GM21390 (cell line): ENCODE data around the gene PON1.

Experiments used
- ATAC-seq: cut with Tn5 transposase; IDR thresholded peaks from one replicate; pipeline ENCODE4 v1.9.1; 2021; ENCODE audit not compliant: unreplicated experiment

Gene PON1

DNA sequence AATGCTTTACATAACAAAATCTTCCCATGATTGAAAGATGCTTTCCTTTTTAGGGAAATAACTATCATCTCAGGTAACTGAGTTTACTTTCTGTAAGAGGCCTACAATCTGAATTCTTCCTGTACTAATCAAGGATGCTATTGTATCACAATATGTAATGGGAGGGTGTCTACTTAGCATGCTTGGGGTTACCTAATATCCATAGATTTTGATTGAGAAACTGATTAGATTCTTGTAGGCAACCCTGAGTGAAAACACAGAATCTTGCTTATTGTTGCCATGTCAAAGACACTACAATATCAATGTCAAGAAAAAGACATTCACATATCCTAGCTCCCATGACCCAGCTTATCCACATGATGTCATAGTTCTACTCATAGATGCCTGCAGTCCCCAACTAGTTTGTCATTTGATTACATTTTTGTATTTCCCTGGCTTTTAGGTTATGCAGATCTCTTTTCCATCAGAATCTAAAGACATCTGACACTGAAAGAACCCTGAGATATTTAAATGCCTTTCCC, 62.4 kb downstream of the PON1 start:
- no peak for ATAC-seq

DNA sequence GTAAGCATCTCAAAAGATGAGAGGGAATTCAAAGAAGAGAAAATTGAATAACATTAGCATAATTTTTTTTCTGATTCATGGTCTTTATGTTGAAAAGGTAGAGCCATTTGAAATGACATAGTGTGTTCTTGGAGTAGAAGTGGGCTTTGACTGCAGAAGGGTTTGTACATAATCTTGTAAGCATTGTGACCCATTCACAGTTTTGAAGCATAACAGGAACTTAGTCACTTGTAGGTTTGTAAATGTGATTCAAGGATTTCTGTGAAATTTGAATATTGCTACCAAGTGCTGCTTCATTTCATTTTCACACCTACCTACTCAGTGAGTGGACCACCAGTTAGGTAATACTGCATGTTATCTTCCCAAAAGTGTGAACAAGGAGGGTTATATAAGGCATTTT, 68.6 kb downstream of the PON1 start:
- ATAC-seq: no peak

DNA sequence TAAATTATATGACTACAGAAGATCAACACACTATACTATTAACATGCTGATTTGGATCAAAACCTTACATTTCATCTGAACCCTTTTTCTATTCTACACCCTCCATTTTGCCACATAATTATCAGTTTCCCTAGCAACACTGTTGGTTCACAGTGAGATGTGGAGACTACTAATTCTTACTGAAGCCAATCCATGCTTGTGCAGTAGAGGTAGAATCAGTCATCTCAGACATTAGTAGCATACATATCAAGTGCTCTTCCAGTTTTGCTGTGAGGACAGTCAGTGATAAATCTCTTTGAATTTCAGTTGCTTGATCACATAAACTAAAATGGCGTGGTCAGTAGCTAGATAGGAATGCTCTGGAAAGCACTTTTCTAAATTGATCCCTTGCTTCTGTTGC, 70.3 kb downstream of the PON1 start:
- no peak for ATAC-seq

DNA sequence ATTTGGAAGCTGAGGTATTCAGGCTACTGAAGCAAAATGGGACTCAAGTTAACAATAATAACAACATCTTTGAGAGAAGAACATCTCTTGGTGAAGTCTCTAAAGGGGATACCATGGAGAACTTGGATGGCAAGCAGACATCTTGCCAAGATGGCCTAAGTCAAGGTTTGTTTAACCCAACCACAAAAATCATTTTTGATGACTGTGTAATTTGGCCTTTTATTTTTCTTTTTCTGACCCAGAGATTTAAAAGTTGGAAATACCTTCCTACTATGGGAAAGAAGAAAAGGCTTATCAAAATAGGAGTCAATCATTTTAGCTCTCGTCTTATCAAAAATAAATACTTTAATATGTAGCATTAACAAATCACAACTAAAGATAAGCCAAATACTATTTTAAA, 72.4 kb downstream of the PON1 start:
- ATAC-seq: no peak

DNA sequence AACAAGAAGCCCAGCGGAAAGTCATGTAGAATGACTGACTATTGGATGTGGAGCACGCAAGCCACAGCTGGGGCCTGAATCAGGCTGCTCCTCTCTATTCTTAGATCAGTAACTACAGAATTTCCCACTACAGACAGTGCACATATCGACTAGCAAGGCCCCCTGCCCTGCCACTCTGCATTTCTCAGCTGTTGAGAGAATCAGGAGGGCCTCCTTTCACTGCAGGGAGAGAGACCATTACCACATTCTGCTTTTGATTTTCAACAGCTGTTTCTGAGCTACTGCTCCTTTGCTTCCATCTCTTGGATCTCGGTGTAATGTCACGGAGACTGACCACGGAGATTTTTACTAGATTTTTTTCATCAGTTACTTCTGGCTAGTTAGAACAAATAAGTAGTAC, 73.8 kb downstream of the PON1 start:
- ATAC-seq: no peak
